ENCODE data around the gene SPHK1. TPM values are rescaled to one million over a fixed set of nuclear protein-coding genes. Genes with fewer than 3 reads are reported as not detected.
"Not testable (repeated sequence)": the region's sequence is repeated elsewhere in the genome, so short reads cannot be mapped to it uniquely, and the experiment has no call there.

SPHK1 gene
- total and polyA plus RNA-seq, 8 donors, result 5.1 to 46.3 (median 10.2) TPM

DNA sequence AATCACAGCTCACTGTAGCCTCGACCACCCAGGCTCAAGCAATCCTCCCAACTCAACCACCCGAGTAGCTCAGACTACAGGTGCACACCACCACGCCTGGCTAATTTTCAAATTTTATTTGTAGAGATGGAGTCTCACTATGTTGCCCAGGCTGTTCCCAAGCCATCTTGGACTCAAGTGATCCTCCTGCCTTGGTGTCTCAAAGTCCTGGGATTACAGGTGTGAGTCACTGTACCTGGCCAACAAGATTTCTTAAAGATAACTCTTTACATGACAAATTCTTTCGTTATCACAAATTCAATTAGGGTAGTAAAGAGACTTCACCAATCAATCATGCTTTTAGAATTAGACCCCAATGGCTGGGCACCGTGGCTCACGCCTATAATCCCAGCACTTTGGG is 43.1 kb upstream of the SPHK1 start:
- Histone ChIP-seq H3K36me3 (peaks cover 0 to 11% (median 0%) of the 10 kb centered on the region in 3 donors), H3K9me3 (no peaks in the 10 kb centered on the region), H3K4me3 (no peak overlapping the region), H3K27ac (no peak overlapping the region), H3K4me1 (no peaks in the 10 kb centered on the region), H3K27me3 (no peaks in the 10 kb centered on the region)
- intact Hi-C loops (cut with DNase I), result no loop called here
- no peak for ATAC-seq
- no peak for FAIRE-seq
- 92% methylated on average over 6 of the region's 6 CpGs for WGBS, 2 donors
- peak in 1 of 6 donors; percentile 3 for DNase-seq
- TF ChIP-seq, protein P1, sequence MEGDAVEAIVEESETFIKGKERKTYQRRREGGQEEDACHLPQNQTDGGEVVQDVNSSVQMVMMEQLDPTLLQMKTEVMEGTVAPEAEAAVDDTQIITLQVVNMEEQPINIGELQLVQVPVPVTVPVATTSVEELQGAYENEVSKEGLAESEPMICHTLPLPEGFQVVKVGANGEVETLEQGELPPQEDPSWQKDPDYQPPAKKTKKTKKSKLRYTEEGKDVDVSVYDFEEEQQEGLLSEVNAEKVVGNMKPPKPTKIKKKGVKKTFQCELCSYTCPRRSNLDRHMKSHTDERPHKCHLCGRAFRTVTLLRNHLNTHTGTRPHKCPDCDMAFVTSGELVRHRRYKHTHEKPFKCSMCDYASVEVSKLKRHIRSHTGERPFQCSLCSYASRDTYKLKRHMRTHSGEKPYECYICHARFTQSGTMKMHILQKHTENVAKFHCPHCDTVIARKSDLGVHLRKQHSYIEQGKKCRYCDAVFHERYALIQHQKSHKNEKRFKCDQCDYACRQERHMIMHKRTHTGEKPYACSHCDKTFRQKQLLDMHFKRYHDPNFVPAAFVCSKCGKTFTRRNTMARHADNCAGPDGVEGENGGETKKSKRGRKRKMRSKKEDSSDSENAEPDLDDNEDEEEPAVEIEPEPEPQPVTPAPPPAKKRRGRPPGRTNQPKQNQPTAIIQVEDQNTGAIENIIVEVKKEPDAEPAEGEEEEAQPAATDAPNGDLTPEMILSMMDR (IDR thresholded peaks at IDR 0.05), result no peak

DNA sequence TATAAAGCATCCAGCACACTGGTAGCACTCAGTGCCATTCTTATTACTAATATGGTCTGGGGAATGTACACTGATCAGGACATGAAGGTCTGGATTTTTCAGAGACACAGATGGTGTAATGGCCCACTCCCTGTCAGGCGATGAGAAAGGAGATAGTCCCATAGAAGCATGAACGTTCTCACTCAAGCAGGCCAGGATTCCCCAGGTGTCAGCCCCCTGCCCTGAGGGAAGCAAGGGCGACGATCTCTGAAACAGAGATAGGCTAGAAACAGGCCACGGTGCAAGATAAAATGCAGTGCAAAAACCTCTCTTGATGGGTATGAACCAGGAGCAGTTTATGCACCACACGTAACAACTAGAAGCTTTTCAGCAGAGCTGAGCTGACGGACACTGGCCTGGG is 41.3 kb upstream of the SPHK1 start:
- TF ChIP-seq, protein P1 (IDR thresholded peaks at IDR 0.05), result no peak
- no peaks in the 10 kb centered on the region for H3K9me3 ChIP-seq
- FAIRE-seq (no peak), ATAC-seq (no peak), DNase-seq (peak in 1 of 6 donors; percentile 11)
- no peaks in the 10 kb centered on the region for H3K4me1 ChIP-seq
- no peak overlapping the region for H3K4me3 ChIP-seq
- no peak overlapping the region for H3K27ac ChIP-seq
- no peaks in the 10 kb centered on the region for H3K27me3 ChIP-seq
- 92 to 94% methylated on average over 7 of the region's 7 CpGs for WGBS, 2 donors
- intact Hi-C loops (cut with DNase I), result no loop called here
- peaks cover 0 to 11% (median 0%) of the 10 kb centered on the region in 3 donors for H3K36me3 ChIP-seq

DNA sequence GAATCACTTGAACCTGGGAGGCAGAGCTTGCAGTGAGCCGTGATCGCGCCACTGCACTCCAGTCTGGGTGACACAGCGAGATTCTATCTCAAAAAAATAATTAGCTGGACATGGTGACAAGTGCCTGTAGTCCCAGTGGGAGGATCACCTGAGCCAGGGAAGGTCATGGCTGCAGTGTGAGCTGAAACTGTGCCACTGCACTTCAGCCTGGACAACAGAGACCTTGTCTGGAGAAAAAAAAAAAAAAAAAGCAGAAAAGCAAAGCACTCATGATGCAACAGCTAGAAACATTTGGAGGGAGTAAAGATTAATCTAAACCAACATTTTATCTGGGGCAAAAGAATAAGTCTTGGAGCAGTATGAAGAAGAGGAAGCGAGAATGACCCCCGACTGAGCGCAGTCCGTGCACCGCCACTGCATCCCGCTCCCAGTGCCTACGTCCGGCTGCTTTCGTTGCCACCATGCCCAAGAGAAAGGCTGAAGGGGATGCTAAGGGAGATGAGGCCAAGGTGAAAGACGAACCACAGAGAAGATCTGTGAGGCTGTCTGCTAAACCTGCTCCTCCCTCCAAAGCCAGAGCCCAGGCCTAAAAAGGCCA is 38.9 kb upstream of the SPHK1 start:
- no peaks in the 10 kb centered on the region for H3K27me3 ChIP-seq
- H3K36me3 ChIP-seq, result peaks cover 0 to 11% (median 0%) of the 10 kb centered on the region in 3 donors
- H3K9me3 ChIP-seq, result no peaks in the 10 kb centered on the region
- TF ChIP-seq, protein P1 (IDR thresholded peaks at IDR 0.05), result no peak
- ATAC-seq (peak in 2 of 4 donors; percentile 17 to 49), FAIRE-seq (no peak), DNase-seq (peak in 1 of 6 donors; percentile 10)
- no peak overlapping the region for H3K4me3 ChIP-seq
- WGBS, 2 donors, result 87 to 92% methylated on average over 14 of the region's 14 CpGs
- intact Hi-C loops (cut with DNase I), result no loop called here
- H3K27ac ChIP-seq, result no peak overlapping the region
- no peaks in the 10 kb centered on the region for H3K4me1 ChIP-seq

DNA sequence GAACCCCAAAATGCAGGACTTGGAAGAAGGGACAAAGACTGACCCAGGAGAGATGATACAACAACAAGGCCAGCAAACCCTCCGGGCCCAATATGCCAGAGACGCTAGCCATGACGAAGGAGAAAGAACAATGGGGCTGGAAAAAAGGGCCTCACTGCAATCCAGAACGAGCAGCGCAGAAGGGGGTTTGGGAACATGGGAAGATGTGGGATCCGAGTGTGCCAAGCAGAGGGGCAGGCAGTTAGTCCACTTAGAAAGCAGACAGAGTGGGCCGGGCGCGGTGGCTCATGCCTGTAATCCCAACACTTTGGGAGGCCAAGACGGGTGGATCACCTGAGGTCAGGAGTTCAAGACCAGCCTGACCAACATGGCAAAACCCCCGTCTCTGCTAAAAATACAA is 37.5 kb upstream of the SPHK1 start:
- DNase-seq; FAIRE-seq; intact Hi-C loops (cut with DNase I): not testable (repeated sequence)

DNA sequence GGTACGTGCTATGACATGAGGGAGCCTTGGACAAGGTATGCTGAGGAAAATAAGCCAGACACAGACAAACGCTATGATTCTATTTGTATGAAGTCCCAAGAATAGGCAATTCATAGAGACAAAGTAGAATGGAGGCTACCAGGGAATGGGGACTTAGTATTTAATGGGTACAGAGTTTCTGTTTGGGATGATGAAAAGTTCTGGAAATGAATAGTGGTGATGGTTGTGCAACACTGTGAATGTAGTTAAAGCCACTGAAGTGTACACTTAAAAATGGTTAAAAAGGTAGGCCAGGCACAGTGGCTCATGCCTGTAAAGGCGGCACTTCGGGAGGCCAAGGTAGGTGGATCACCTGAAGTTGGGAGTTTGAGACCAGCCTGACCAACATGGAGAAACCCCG is 33.9 kb upstream of the SPHK1 start:
- intact Hi-C loops (cut with DNase I), result no loop called here
- H3K36me3 ChIP-seq, result peaks cover 0 to 5% (median 0%) of the 10 kb centered on the region in 3 donors
- H3K4me3 ChIP-seq, result no peak overlapping the region
- ATAC-seq, result no peak
- no peaks in the 10 kb centered on the region for H3K27me3 ChIP-seq
- TF ChIP-seq, protein P1 (IDR thresholded peaks at IDR 0.05), result no peak
- H3K4me1 ChIP-seq, result peaks cover 2 to 16% (median 5%) of the 10 kb centered on the region in 3 donors
- H3K9me3 ChIP-seq, result no peaks in the 10 kb centered on the region
- no peak for FAIRE-seq
- H3K27ac ChIP-seq, result no peak overlapping the region
- no peak for DNase-seq
- 94 to 99% methylated on average over 5 of the region's 5 CpGs for WGBS, 2 donors

More for the DNA sequence above, 37.5 kb upstream of the SPHK1 start:
- not testable (repeated sequence) for H3K27me3 ChIP-seq, H3K4me1 ChIP-seq, ATAC-seq, H3K9me3 ChIP-seq, H3K27ac ChIP-seq, H3K4me3 ChIP-seq
- WGBS, 2 donors, result 95% methylated on average over 11 of the region's 11 CpGs
- H3K36me3 ChIP-seq, result peaks cover 0 to 11% (median 0%) of the 10 kb centered on the region in 3 donors
